ENCODE measurements around the gene SHFL.

Gene SHFL

DNA sequence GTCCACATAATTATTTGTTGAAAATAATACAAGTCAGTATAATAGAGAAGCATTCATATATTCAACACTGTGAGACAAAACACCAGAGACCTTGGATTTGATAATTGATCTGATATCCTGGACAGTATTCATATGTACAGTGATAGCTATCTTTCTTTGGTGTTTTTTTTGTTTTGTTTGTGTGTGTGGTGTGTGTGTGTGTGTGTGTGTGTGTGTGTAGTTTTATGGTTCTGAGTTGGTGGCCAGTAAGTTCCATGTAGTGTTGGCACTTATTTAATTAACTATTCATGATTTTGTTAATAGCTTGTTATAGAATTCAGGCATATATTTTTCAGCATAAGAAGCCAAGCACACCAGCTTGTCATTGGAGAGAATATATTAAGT, 18.0 kb downstream of the SHFL start:
- Histone ChIP-seq H3K9ac (no peak overlapping the region), H3K27me3 (ENCODE audit: insufficient read depth, low read depth) (no peaks in the 10 kb centered on the region), H3K36me3 (ENCODE audit: insufficient read depth) (peaks cover 14% of the 10 kb centered on the region; the same call in 1 of the 2 replicates), H3K4me2 (no peak overlapping the region), H3K4me3 (IDR thresholded peaks at IDR 0.05; ENCODE audit: insufficient read depth, low read depth, low read length) (no peak overlapping the region), H4K20me1 (ENCODE audit: insufficient read depth) (no peaks in the 10 kb centered on the region), H3K79me2 (ENCODE audit: insufficient read depth, low read depth) (peaks cover 31% of the 10 kb centered on the region), H2AFZ (ENCODE audit: low read depth) (no peak overlapping the region), H3K27ac (no peak overlapping the region), H3K4me1 (ENCODE audit: low read depth, poor library complexity, severe bottlenecking) (peaks cover 26% of the 10 kb centered on the region)
- TF ChIP-seq, protein P1, sequence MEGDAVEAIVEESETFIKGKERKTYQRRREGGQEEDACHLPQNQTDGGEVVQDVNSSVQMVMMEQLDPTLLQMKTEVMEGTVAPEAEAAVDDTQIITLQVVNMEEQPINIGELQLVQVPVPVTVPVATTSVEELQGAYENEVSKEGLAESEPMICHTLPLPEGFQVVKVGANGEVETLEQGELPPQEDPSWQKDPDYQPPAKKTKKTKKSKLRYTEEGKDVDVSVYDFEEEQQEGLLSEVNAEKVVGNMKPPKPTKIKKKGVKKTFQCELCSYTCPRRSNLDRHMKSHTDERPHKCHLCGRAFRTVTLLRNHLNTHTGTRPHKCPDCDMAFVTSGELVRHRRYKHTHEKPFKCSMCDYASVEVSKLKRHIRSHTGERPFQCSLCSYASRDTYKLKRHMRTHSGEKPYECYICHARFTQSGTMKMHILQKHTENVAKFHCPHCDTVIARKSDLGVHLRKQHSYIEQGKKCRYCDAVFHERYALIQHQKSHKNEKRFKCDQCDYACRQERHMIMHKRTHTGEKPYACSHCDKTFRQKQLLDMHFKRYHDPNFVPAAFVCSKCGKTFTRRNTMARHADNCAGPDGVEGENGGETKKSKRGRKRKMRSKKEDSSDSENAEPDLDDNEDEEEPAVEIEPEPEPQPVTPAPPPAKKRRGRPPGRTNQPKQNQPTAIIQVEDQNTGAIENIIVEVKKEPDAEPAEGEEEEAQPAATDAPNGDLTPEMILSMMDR (conservative IDR thresholded peaks at IDR 0.05; ENCODE audit: low read depth, low read length) = no peak

DNA sequence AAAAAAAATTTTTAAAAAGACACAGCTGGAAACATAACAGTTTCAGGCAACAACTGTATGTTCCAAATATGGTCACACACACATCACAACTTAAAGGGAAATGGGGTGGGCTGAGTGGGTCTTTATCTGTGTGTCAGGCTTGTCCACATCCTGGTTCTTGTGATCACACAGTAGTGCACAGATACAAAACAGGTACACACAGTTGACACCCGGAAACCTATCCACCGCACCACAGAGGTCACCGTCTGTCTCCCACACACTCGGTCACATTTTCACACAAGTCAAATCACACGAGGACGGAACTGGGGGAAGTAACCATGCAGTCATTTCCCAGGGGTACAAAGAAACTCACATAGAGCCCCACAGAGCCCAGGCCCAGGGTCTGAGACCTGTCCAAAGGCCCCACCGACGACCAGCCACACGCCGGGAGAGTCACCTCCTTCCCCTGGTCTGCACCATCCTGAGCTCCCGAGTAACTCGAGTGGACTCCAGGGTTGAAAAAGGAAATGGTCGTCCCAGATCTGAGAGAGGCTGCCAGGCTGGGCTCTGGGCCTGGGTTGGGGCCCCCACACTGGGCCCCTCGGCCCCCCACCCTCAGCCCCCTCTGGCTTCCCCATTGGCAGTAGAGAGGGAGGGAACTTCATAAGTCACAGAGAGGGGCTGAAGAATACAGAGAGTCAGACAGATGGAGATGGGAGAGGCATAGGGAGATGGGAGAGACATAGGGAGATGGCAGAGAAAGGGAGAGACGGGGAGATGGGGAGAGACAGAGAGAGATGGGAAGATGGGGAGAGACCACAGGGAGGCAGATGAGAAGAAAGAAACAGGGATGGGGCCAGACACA, 18.8 kb downstream of the SHFL start:
- H3K4me3 ChIP-seq (IDR thresholded peaks at IDR 0.05; ENCODE audit: insufficient read depth, low read depth, low read length) = no peak overlapping the region
- TF ChIP-seq, protein P1 (conservative IDR thresholded peaks at IDR 0.05; ENCODE audit: low read depth, low read length) = no peak
- no peak overlapping the region for H3K27ac ChIP-seq
- H3K27me3 ChIP-seq (ENCODE audit: insufficient read depth, low read depth) = no peaks in the 10 kb centered on the region
- H4K20me1 ChIP-seq (ENCODE audit: insufficient read depth) = no peaks in the 10 kb centered on the region
- H2AFZ ChIP-seq (ENCODE audit: low read depth) = no peak overlapping the region
- H3K9ac ChIP-seq = no peak overlapping the region
- peaks cover 33% of the 10 kb centered on the region for H3K4me1 ChIP-seq (ENCODE audit: low read depth, poor library complexity, severe bottlenecking)
- peaks cover 38% of the 10 kb centered on the region for H3K79me2 ChIP-seq (ENCODE audit: insufficient read depth, low read depth)
- no peak overlapping the region for H3K4me2 ChIP-seq
- H3K36me3 ChIP-seq (ENCODE audit: insufficient read depth) = peaks cover 16% of the 10 kb centered on the region; the same call in 1 of the 2 replicates

DNA sequence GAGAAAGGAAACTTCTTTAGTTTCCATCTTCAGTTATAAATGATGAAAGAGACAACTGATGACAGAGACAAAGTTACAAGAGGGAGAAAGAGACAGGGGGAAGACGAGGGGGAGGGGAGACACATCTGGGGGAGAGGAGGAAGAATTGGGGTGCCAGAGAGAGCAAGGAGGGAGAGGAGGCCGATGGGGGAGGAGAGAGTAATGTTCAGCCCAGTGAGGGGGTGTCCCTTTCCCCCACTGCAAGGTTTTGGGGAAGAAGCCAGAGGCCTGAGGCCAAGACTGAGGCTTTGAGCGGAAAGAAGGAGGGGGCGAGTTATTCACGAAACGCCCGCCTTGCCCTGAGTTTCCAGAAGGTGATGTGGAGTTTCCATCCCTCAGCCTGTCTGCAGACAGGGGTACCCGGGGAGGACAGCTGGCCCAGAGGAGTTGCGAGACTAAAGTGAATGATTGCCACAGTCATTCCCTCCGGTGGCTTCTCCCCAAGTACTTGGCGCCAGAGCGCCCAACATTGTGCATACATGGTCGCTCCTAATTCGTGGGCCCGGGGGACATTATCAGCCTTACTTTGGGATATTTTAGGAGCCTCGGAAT, 19.5 kb downstream of the SHFL start:
- Histone ChIP-seq H3K9ac (peak overlapping the region; percentile 89; the same call in 1 of the 2 replicates), H3K36me3 (ENCODE audit: insufficient read depth) (peaks cover 16% of the 10 kb centered on the region; the same call in 1 of the 2 replicates), H3K4me2 (no peak overlapping the region), H3K79me2 (ENCODE audit: insufficient read depth, low read depth) (peaks cover 39% of the 10 kb centered on the region), H2AFZ (ENCODE audit: low read depth) (no peak overlapping the region), H4K20me1 (ENCODE audit: insufficient read depth) (no peaks in the 10 kb centered on the region), H3K27me3 (ENCODE audit: insufficient read depth, low read depth) (no peaks in the 10 kb centered on the region), H3K4me3 (IDR thresholded peaks at IDR 0.05; ENCODE audit: insufficient read depth, low read depth, low read length) (no peak overlapping the region), H3K27ac (no peak overlapping the region), H3K4me1 (ENCODE audit: low read depth, poor library complexity, severe bottlenecking) (peaks cover 40% of the 10 kb centered on the region)
- TF ChIP-seq, protein P1 (conservative IDR thresholded peaks at IDR 0.05; ENCODE audit: low read depth, low read length) = no peak

DNA sequence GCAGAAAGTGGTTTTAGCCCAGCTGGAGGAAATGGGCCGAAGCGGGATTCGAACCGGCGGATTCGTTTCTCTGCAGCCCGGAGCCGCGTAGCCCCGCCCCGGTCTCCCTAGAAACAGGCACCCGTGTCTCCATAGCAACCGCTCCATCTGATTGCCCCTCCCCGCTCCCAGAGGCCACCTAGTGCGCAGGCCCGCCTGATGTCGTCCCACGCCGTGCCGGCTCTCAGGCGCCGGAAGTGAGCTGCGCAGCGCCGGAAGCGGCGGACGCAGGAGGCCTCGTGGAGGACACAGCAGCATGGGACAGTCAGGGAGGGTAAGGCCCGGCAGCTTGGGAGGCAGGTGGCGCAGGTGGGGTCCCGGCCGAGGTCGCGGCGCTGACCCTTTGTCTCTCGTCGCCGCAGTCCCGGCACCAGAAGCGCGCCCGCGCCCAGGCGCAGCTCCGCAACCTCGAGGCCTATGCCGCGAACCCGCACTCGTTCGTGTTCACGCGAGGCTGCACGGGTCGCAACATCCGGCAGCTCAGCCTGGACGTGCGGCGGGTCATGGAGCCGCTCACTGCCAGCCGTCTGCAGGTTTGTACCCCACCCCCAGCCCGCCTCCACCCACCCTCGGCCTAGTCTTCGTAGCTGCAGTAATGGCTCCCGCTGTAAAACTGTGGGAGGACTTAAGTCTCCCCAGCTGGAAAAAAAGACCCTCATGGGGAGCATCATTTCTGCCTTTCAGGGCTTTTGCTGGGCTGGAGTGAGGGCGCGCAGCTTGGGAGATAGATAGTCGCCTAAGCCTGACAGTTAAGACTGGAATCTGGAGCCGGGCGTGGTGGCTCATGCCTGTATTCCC, 20.2 kb downstream of the SHFL start, which contains the start of gene PPAN:
PPAN (plus strand) TSS at position 263 of the 837 bp plus-strand sequence; CDS start at position 296, 33 bp downstream.
- Histone ChIP-seq H3K79me2 (ENCODE audit: insufficient read depth, low read depth) (peaks cover 39% of the 10 kb centered on the region), H3K27ac (peak within 1 kb of the TSS; percentile 62), H3K4me3 (IDR thresholded peaks at IDR 0.05; ENCODE audit: insufficient read depth, low read depth, low read length) (no peak within 1 kb of the TSS), H3K9ac (peak within 1 kb of the TSS; percentile 89), H3K4me2 (peak within 1 kb of the TSS; percentile 93), H3K36me3 (ENCODE audit: insufficient read depth) (peaks cover 20% of the 10 kb centered on the region; the same call in 1 of the 2 replicates), H3K4me1 (ENCODE audit: low read depth, poor library complexity, severe bottlenecking) (peaks cover 47% of the 10 kb centered on the region), H4K20me1 (ENCODE audit: insufficient read depth) (no peaks in the 10 kb centered on the region), H2AFZ (ENCODE audit: low read depth) (no peak within 1 kb of the TSS), H3K27me3 (ENCODE audit: insufficient read depth, low read depth) (no peaks in the 10 kb centered on the region)
- TF ChIP-seq, protein P1 (conservative IDR thresholded peaks at IDR 0.05; ENCODE audit: low read depth, low read length) = no peak
